K562 (cell line): ENCODE results near the gene MTMR10. TPM values are rescaled to one million over a fixed set of nuclear protein-coding genes. Genes with fewer than 3 reads are reported as not detected.

Source experiments
- CBFA2T2 ChIP-seq: fragments of 450-650 bp; conservative IDR thresholded peaks from 2 replicates; pipeline ENCODE4 v1.6.1; 2017; ENCODE audit warnings: mild to moderate bottlenecking
- EGR1 ChIP-seq: fragments of 450-650 bp; conservative IDR thresholded peaks from 2 replicates; pipeline ENCODE4 v1.6.1; 2017; ENCODE audit warnings: mild to moderate bottlenecking
- HDAC3 ChIP-seq: fragments of 450-650 bp; IDR thresholded peaks from 2 replicates; pipeline ENCODE4 v1.6.1; 2018; ENCODE audit warnings: borderline replicate concordance, mild to moderate bottlenecking, moderate library complexity; ENCODE audit not compliant: partially characterized antibody
- KDM1A ChIP-seq, 2 experiments: fragments of 450-650 bp; IDR thresholded peaks; 2 replicates each; pipeline ENCODE4 v1.6.1; 2016; ENCODE audit warnings: mild to moderate bottlenecking in 2 of 2
- MCM2 ChIP-seq: fragments of 450-650 bp; IDR thresholded peaks from 2 replicates; pipeline ENCODE4 v1.6.1; 2017; ENCODE audit warnings: low read depth, mild to moderate bottlenecking
- MTA2 ChIP-seq: fragments of 450-650 bp; IDR thresholded peaks from 2 replicates; pipeline ENCODE4 v1.6.1; 2016; ENCODE audit warnings: low read depth
- NCOR1 ChIP-seq: fragments of 450-650 bp; IDR thresholded peaks from 2 replicates; pipeline ENCODE4 v1.6.1; 2016; ENCODE audit warnings: mild to moderate bottlenecking, moderate library complexity
- NFIC ChIP-seq: fragments of 450-650 bp; IDR thresholded peaks from 2 replicates; pipeline ENCODE4 v1.6.1; 2017; ENCODE audit warnings: mild to moderate bottlenecking, inconsistent platforms
- POLR2AphosphoS5 ChIP-seq: IDR thresholded peaks from 2 replicates; pipeline ENCODE4 v1.6.1; 2011; ENCODE audit warnings: mild to moderate bottlenecking, low read depth, low read length, moderate library complexity; ENCODE audit not compliant: control insufficient read depth, insufficient read depth
- SMAD2 ChIP-seq: fragments of 150-350 bp; IDR thresholded peaks from 2 replicates; pipeline ENCODE4 v1.6.1; 2014; ENCODE audit warnings: low read depth, mild to moderate bottlenecking, low read length
- SMARCA4 ChIP-seq: fragments of 450-650 bp; IDR thresholded peaks from 2 replicates; pipeline ENCODE4 v1.6.1; 2016
- SMC3 ChIP-seq: conservative IDR thresholded peaks from 2 replicates; pipeline ENCODE4 v1.6.1; 2011; ENCODE audit warnings: low read depth, low read length, improper control_type of control experiment; ENCODE audit not compliant: insufficient read depth
- YY1 ChIP-seq, 3 experiments: IDR thresholded peaks; 2 replicates each; pipeline ENCODE4 v1.6.1; 2011; ENCODE audit warnings: low read length in 2 of 3, mild to moderate bottlenecking in 2 of 3, moderate library complexity in 2 of 3, borderline replicate concordance in 1 of 3, control low read depth in 1 of 3, low read depth in 1 of 3; ENCODE audit not compliant: insufficient read depth in 3 of 3, insufficient replicate concordance in 2 of 3, control insufficient read depth in 1 of 3, insufficient read length in 1 of 3; ENCODE audit errors: extremely low read depth in 1 of 3
- polyA plus RNA-seq, 8 experiments: library from polyadenylated mRNA; depleted of rRNA in 4 of 8; stranded (reverse) in 5 of 8; unstranded in 3 of 8; fragments of >200 nt; fragmentation: Nextera tagmentation in 2 of 8; fragmentation: Illumina TruSeq in 1 of 8; extraction: Ambion mirVana in 2 of 8; extraction: Trizol in 1 of 8; gene quantifications; 2 replicates each; pipeline versions ENCODE4 v1.2.1 to v1.2.3, GENCODE V29; 2011 to 2014; ENCODE audit warnings: inconsistent platforms in 1 of 8, missing spikeins in 1 of 8
- total RNA-seq, 7 experiments: library from RNA; depleted of rRNA in 6 of 7; stranded (reverse); fragments of >200 nt in 6 of 7; fragmentation: Illumina TruSeq in 2 of 7; extraction: Trizol in 2 of 7; gene quantifications; 2 replicates each; pipeline versions ENCODE4 v1.2.1 to v1.2.3, GENCODE V29; 2011 to 2021; ENCODE audit warnings: low replicate concordance in 1 of 7
- TF ChIP-seq, protein P1 (sequence below): sonication (generic); formaldehyde crosslinking; IDR thresholded peaks from 2 replicates; pipeline ENCODE4 v1.8.1; 2023; ENCODE audit warnings: mild to moderate bottlenecking, missing genetic modification reagents, moderate library complexity
- TF ChIP-seq, protein P2 (sequence below): fragments of 450-650 bp; IDR thresholded peaks from 2 replicates; pipeline ENCODE4 v1.6.1; 2016; ENCODE audit warnings: missing biosample characterization, missing genetic modification characterization
- TF ChIP-seq, protein P3 (sequence below): fragments of 250-450 bp; sonication (Bioruptor Pico); IDR thresholded peaks from 2 replicates; pipeline ENCODE4 v1.9.0; 2021; ENCODE audit warnings: mild to moderate bottlenecking, inconsistent platforms
- TF ChIP-seq, protein P4 (sequence below), 2 experiments: fragments of 450-650 bp; IDR thresholded peaks; 2 replicates each; pipeline ENCODE4 v1.6.1; 2018; ENCODE audit warnings: mild to moderate bottlenecking in 2 of 2, low read depth in 1 of 2; ENCODE audit not compliant: partially characterized antibody in 2 of 2
- TF ChIP-seq, protein P5 (sequence below), 3 experiments: IDR thresholded peaks in 2 of 3; conservative IDR thresholded peaks in 1 of 3; 2 replicates each; pipeline ENCODE4 v1.5.1; 2011 to 2012; ENCODE audit warnings: low read length in 3 of 3, mild to moderate bottlenecking in 3 of 3, control low read depth in 2 of 3, improper control_type of control experiment in 1 of 3, inconsistent platforms in 1 of 3, low read depth in 1 of 3, mixed read lengths in 1 of 3, moderate library complexity in 1 of 3; ENCODE audit not compliant: insufficient read depth in 2 of 3

MTMR10 gene
- total and polyA plus RNA-seq, 9 of the 15 experiments (the other 6 are each of a cell fraction or from before 2014, with no cell fraction given) = 1.6 to 6.8 (median 4.8) TPM

DNA sequence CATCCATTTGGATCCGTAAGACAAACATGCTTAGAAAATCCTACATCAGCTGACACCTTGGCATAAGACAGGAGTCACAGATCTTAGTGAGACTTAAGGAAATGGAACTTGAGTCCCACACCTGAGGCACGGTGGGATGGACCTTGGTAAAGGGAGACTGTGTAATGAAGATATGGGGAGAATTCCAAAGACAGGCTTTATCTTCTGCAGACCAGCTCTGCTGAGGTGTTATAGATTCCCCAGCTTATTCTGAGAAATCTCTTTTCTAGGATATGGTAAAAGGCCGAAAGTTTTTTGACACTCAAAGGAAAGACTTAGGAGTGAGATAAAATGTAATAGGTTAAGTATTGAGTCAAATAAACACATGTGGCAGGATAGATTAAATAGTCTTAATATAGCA is 8.3 kb upstream of the MTMR10 start (continued):
- TF ChIP-seq, protein P1, sequence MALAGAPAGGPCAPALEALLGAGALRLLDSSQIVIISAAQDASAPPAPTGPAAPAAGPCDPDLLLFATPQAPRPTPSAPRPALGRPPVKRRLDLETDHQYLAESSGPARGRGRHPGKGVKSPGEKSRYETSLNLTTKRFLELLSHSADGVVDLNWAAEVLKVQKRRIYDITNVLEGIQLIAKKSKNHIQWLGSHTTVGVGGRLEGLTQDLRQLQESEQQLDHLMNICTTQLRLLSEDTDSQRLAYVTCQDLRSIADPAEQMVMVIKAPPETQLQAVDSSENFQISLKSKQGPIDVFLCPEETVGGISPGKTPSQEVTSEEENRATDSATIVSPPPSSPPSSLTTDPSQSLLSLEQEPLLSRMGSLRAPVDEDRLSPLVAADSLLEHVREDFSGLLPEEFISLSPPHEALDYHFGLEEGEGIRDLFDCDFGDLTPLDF = no peak
- TF ChIP-seq, protein P2, sequence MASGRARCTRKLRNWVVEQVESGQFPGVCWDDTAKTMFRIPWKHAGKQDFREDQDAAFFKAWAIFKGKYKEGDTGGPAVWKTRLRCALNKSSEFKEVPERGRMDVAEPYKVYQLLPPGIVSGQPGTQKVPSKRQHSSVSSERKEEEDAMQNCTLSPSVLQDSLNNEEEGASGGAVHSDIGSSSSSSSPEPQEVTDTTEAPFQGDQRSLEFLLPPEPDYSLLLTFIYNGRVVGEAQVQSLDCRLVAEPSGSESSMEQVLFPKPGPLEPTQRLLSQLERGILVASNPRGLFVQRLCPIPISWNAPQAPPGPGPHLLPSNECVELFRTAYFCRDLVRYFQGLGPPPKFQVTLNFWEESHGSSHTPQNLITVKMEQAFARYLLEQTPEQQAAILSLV = no peak
- peak; percentile 82 for TF ChIP-seq CBFA2T2
- TF ChIP-seq, protein P3, sequence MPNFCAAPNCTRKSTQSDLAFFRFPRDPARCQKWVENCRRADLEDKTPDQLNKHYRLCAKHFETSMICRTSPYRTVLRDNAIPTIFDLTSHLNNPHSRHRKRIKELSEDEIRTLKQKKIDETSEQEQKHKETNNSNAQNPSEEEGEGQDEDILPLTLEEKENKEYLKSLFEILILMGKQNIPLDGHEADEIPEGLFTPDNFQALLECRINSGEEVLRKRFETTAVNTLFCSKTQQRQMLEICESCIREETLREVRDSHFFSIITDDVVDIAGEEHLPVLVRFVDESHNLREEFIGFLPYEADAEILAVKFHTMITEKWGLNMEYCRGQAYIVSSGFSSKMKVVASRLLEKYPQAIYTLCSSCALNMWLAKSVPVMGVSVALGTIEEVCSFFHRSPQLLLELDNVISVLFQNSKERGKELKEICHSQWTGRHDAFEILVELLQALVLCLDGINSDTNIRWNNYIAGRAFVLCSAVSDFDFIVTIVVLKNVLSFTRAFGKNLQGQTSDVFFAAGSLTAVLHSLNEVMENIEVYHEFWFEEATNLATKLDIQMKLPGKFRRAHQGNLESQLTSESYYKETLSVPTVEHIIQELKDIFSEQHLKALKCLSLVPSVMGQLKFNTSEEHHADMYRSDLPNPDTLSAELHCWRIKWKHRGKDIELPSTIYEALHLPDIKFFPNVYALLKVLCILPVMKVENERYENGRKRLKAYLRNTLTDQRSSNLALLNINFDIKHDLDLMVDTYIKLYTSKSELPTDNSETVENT (CRISPR knock-in tag) = no peak
- peak; percentile 29 for TF ChIP-seq HDAC3
- TF ChIP-seq EGR1 = no peak
- no peak for TF ChIP-seq SMAD2
- peak; percentile 65 for TF ChIP-seq POLR2AphosphoS5
- TF ChIP-seq MTA2 = peak; percentile 73
- TF ChIP-seq, protein P4, sequence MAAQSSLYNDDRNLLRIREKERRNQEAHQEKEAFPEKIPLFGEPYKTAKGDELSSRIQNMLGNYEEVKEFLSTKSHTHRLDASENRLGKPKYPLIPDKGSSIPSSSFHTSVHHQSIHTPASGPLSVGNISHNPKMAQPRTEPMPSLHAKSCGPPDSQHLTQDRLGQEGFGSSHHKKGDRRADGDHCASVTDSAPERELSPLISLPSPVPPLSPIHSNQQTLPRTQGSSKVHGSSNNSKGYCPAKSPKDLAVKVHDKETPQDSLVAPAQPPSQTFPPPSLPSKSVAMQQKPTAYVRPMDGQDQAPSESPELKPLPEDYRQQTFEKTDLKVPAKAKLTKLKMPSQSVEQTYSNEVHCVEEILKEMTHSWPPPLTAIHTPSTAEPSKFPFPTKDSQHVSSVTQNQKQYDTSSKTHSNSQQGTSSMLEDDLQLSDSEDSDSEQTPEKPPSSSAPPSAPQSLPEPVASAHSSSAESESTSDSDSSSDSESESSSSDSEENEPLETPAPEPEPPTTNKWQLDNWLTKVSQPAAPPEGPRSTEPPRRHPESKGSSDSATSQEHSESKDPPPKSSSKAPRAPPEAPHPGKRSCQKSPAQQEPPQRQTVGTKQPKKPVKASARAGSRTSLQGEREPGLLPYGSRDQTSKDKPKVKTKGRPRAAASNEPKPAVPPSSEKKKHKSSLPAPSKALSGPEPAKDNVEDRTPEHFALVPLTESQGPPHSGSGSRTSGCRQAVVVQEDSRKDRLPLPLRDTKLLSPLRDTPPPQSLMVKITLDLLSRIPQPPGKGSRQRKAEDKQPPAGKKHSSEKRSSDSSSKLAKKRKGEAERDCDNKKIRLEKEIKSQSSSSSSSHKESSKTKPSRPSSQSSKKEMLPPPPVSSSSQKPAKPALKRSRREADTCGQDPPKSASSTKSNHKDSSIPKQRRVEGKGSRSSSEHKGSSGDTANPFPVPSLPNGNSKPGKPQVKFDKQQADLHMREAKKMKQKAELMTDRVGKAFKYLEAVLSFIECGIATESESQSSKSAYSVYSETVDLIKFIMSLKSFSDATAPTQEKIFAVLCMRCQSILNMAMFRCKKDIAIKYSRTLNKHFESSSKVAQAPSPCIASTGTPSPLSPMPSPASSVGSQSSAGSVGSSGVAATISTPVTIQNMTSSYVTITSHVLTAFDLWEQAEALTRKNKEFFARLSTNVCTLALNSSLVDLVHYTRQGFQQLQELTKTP (IDR thresholded peaks at IDR 0.05; ENCODE audit: low read depth in 1 of 2, partially characterized antibody in 2 of 2) = no peak
- TF ChIP-seq, protein P5, sequence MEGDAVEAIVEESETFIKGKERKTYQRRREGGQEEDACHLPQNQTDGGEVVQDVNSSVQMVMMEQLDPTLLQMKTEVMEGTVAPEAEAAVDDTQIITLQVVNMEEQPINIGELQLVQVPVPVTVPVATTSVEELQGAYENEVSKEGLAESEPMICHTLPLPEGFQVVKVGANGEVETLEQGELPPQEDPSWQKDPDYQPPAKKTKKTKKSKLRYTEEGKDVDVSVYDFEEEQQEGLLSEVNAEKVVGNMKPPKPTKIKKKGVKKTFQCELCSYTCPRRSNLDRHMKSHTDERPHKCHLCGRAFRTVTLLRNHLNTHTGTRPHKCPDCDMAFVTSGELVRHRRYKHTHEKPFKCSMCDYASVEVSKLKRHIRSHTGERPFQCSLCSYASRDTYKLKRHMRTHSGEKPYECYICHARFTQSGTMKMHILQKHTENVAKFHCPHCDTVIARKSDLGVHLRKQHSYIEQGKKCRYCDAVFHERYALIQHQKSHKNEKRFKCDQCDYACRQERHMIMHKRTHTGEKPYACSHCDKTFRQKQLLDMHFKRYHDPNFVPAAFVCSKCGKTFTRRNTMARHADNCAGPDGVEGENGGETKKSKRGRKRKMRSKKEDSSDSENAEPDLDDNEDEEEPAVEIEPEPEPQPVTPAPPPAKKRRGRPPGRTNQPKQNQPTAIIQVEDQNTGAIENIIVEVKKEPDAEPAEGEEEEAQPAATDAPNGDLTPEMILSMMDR (IDR thresholded peaks at IDR 0.05 in 2 of 3, conservative IDR thresholded peaks at IDR 0.05 in 1 of 3; ENCODE audit: insufficient read depth in 2 of 3, low read depth in 1 of 3, low read length in 3 of 3) = no peak
- TF ChIP-seq NFIC = peak; percentile 48; the same call in 1 of the 2 replicates
- peak; percentile 37 to 49; a peak in 3 of 4 replicates for TF ChIP-seq KDM1A (IDR thresholded peaks at IDR 0.05)
- no peak for TF ChIP-seq YY1 (IDR thresholded peaks at IDR 0.05; ENCODE audit: borderline replicate concordance in 1 of 3, control insufficient read depth in 1 of 3, extremely low read depth in 1 of 3, insufficient read depth in 3 of 3, insufficient read length in 1 of 3, insufficient replicate concordance in 2 of 3, low read depth in 1 of 3, low read length in 2 of 3)
- peak; percentile 68 for TF ChIP-seq NCOR1
- TF ChIP-seq SMC3 = no peak
- TF ChIP-seq MCM2 = no peak
- peak; percentile 56 for TF ChIP-seq SMARCA4
